ENCODE results near the gene NKX1-2. TPM values are rescaled to one million over a fixed set of nuclear protein-coding genes. Genes with fewer than 3 reads are reported as not detected.

The NKX1-2 gene
- polyA plus RNA-seq, 3 donors from 2014 or later, result not detected

DNA sequence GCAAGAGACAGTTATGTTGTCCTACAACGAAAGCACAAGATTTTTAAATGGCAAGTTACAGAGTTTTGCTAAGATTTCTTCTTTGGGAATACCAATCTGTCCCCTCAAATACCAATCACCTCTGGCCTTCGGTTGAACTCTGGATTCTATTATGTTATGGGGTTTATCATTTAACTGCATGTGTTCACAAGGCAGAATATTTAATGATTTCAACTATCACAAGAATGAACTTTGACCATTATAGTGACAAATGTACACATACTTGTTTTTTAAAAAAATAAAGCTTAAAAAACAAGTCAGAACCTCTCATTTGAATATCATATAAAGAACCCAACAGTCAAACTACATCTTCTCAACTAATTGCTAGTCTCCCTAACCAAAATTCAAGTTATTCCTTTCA, 42.4 kb downstream of the NKX1-2 start:
- H3K27me3 Mint-ChIP-seq (ENCODE audit: low read depth in 3 of 3), result peaks cover 0 to 2% (median 2%) of the 10 kb centered on the region in 3 donors
- H3K4me1 Mint-ChIP-seq, result peaks cover 10% of the 10 kb centered on the region in 2 donors
- no peak overlapping the region for H3K27ac Mint-ChIP-seq
- no peaks in the 10 kb centered on the region for H3K9me3 Mint-ChIP-seq
- peaks cover 16 to 35% (median 30%) of the 10 kb centered on the region in 3 donors for H3K36me3 Mint-ChIP-seq
- no peak for DNase-seq
- no peak overlapping the region for H3K4me3 Mint-ChIP-seq

DNA sequence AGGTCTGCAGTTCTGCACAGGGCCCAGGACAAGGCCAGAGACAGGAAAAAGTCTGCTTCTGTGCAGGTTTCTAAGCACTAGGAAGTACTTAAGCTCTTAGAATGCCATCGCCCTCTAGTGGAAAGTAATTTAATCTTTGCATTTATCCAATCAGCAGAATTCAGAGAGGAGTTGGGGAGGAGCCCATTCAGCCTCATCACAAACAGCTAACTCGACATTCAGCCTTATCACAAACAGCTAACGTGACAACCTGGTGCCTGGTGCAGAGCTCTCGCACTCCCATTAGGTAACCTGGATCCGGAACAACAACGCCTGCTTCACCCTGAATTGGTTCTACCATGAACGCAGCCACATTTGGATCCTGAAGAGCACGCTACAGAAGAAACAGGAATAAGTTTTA, 46.3 kb downstream of the NKX1-2 start:
- DNase-seq, result peak; percentile 50 to 58 (median 55)
- H3K4me1 Mint-ChIP-seq, result peaks cover 10% of the 10 kb centered on the region in 2 donors
- H3K36me3 Mint-ChIP-seq, result peaks cover 22 to 46% (median 39%) of the 10 kb centered on the region in 3 donors
- H3K27ac Mint-ChIP-seq, result peak overlapping the region; percentile 42 to 91 (median 74)
- H3K27me3 Mint-ChIP-seq (ENCODE audit: low read depth in 3 of 3), result peaks cover 0 to 2% (median 2%) of the 10 kb centered on the region in 3 donors
- no peak overlapping the region for H3K4me3 Mint-ChIP-seq
- H3K9me3 Mint-ChIP-seq, result no peaks in the 10 kb centered on the region

DNA sequence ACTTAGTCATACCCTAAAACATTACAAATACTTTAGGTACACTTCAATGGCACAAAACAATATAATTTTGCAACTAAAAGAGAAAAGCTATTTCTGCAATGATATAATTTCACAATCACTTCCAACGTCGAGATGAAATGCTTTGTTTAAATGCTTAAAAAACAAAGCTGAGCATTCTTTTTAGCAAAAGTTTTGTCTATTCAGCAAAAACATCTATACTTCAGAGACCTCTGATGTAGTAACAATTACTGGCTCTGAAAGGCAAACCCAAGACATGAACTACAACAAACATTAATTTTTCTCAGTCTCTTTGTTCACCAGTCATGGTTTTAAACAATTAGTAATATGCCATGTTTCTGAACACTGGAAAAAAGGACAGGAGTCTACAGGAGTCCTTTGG, 47.6 kb downstream of the NKX1-2 start:
- H3K4me1 Mint-ChIP-seq, result peaks cover 10% of the 10 kb centered on the region in 2 donors
- H3K27ac Mint-ChIP-seq, result no peak overlapping the region
- H3K27me3 Mint-ChIP-seq (ENCODE audit: low read depth in 3 of 3), result peaks cover 0 to 2% (median 2%) of the 10 kb centered on the region in 3 donors
- H3K36me3 Mint-ChIP-seq, result peaks cover 20 to 45% (median 42%) of the 10 kb centered on the region in 3 donors
- H3K4me3 Mint-ChIP-seq, result no peak overlapping the region
- no peaks in the 10 kb centered on the region for H3K9me3 Mint-ChIP-seq
- no peak for DNase-seq

DNA sequence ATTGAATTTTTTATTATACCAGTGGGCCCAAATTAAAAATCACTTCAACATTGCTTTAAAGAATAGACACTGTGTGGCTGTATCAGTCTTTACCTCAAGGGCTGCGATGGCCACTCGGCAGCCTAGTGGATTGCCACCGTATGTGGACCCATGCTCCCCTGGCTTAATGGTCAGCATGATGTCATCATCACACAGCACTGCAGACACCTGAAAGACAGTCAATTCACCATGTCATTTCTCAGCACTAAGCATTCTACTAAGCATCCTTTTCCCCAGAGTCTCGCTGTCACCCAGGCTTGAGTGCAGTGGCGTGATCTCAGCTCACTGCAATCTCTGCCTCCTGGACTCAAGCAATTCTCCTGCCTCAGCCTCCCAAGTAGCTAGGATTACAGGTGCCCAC, 48.2 kb downstream of the NKX1-2 start:
- peaks cover 14 to 51% (median 42%) of the 10 kb centered on the region in 3 donors for H3K36me3 Mint-ChIP-seq
- peaks cover 0 to 2% (median 2%) of the 10 kb centered on the region in 3 donors for H3K27me3 Mint-ChIP-seq (ENCODE audit: low read depth in 3 of 3)
- peak overlapping the region in 1 of 6 donors; percentile 9 for H3K27ac Mint-ChIP-seq
- H3K4me3 Mint-ChIP-seq, result no peak overlapping the region
- no peak for DNase-seq
- peaks cover 10% of the 10 kb centered on the region in 2 donors for H3K4me1 Mint-ChIP-seq
- H3K9me3 Mint-ChIP-seq, result no peaks in the 10 kb centered on the region

Other genes with a start within 250 kb of the NKX1-2 start
- gene OAT, start 31.1 kb downstream of the NKX1-2 start, polyA plus RNA-seq, result 100 to 1,000 TPM in 1 of 3 donors, 10 to 100 TPM in 2; 69.0 to 146 (median 74.0) TPM
- 10 to 100 TPM; 10.1 to 15.3 (median 14.2) TPM for gene LHPP, start 11.8 kb upstream of the NKX1-2 start, polyA plus RNA-seq